HepG2 (cell line): ENCODE data around the gene ECD. TPM values are rescaled to one million over a fixed set of nuclear protein-coding genes. Genes with fewer than 3 reads are reported as not detected.

Source experiments
- CHCHD3 ChIP-seq: sonication (generic); formaldehyde crosslinking; IDR thresholded peaks from 2 replicates; pipeline ENCODE4 v1.8.0; 2022; ENCODE audit warnings: mild to moderate bottlenecking, missing genetic modification reagents, moderate library complexity
- CHD2 ChIP-seq: IDR thresholded peaks from 2 replicates; pipeline ENCODE4 v1.6.1; 2011; ENCODE audit warnings: low read depth, low read length, improper control_type of control experiment
- DPF2 ChIP-seq: sonication (generic); formaldehyde crosslinking; IDR thresholded peaks from 2 replicates; pipeline ENCODE4 v1.4.0; 2020; ENCODE audit warnings: mild to moderate bottlenecking, low read depth, missing genetic modification reagents, borderline replicate concordance
- FLYWCH1 ChIP-seq: sonication (generic); formaldehyde crosslinking; IDR thresholded peaks from 2 replicates; pipeline ENCODE4 v1.8.1; 2023; ENCODE audit warnings: mild to moderate bottlenecking, missing genetic modification reagents
- FOXA3 ChIP-seq: IDR thresholded peaks from 2 replicates; pipeline ENCODE4 v1.6.1; 2016; ENCODE audit warnings: missing genetic modification reagents, missing compliant biosample characterization
- FOXJ3 ChIP-seq: sonication (generic); formaldehyde crosslinking; IDR thresholded peaks from 2 replicates; pipeline ENCODE4 v1.4.0; 2020; ENCODE audit warnings: missing genetic modification reagents, mild to moderate bottlenecking, borderline replicate concordance
- HNRNPL ChIP-seq: fragments of 200-400 bp; formaldehyde crosslinking; IDR thresholded peaks from 2 replicates; pipeline ENCODE4 v1.6.1; 2017; ENCODE audit warnings: mild to moderate bottlenecking, low read depth, low read length
- HOXA5 ChIP-seq: sonication (generic); formaldehyde crosslinking; IDR thresholded peaks from 2 replicates; pipeline ENCODE4 v1.4.0; 2020; ENCODE audit warnings: missing genetic modification reagents
- NFKBIZ ChIP-seq: IDR thresholded peaks from 2 replicates; pipeline ENCODE4 v1.6.1; 2018; ENCODE audit warnings: missing genetic modification reagents, missing compliant biosample characterization
- NR2C2 ChIP-seq: sonication (generic); formaldehyde crosslinking; IDR thresholded peaks from 2 replicates; pipeline ENCODE4 v1.4.0; 2020; ENCODE audit warnings: missing genetic modification reagents, mild to moderate bottlenecking, moderate library complexity, borderline replicate concordance
- PAF1 ChIP-seq: IDR thresholded peaks from 2 replicates; pipeline ENCODE4 v1.6.1; 2016; ENCODE audit warnings: missing genetic modification reagents, missing compliant biosample characterization
- POLR2AphosphoS5 ChIP-seq: IDR thresholded peaks from 2 replicates; pipeline ENCODE4 v1.6.1; 2012; ENCODE audit warnings: low read depth, low read length
- RAD21 ChIP-seq: fragments of 450-650 bp; formaldehyde crosslinking; IDR thresholded peaks from 2 replicates; pipeline ENCODE4 v1.5.0; 2020; ENCODE audit warnings: mild to moderate bottlenecking
- SMAD9 ChIP-seq: sonication (generic); formaldehyde crosslinking; IDR thresholded peaks from 2 replicates; pipeline ENCODE4 v1.5.1; 2020; ENCODE audit warnings: mild to moderate bottlenecking, missing genetic modification reagents
- TBX2 ChIP-seq: sonication (generic); formaldehyde crosslinking; IDR thresholded peaks from 2 replicates; pipeline ENCODE4 v1.5.0; 2020; ENCODE audit warnings: missing genetic modification reagents, mild to moderate bottlenecking, borderline replicate concordance
- ZFP36L1 ChIP-seq: sonication (generic); formaldehyde crosslinking; IDR thresholded peaks from 2 replicates; pipeline ENCODE4 v1.8.0; 2022; ENCODE audit warnings: mild to moderate bottlenecking, missing genetic modification reagents, moderate library complexity
- ZGPAT ChIP-seq: IDR thresholded peaks from 2 replicates; pipeline ENCODE4 v1.6.1; 2016; ENCODE audit warnings: mild to moderate bottlenecking
- ZNF20 ChIP-seq: sonication (generic); formaldehyde crosslinking; IDR thresholded peaks from 2 replicates; pipeline ENCODE4 v1.4.0; 2020; ENCODE audit warnings: mild to moderate bottlenecking, moderate library complexity, missing genetic modification reagents
- ZNF557 ChIP-seq: sonication (generic); formaldehyde crosslinking; IDR thresholded peaks from 2 replicates; pipeline ENCODE4 v1.4.0; 2020; ENCODE audit warnings: missing genetic modification reagents
- ZNF761 ChIP-seq: sonication (generic); formaldehyde crosslinking; conservative IDR thresholded peaks from 2 replicates; pipeline ENCODE4 v1.4.0; 2020; ENCODE audit warnings: mild to moderate bottlenecking, missing genetic modification reagents
- ZNF879 ChIP-seq: sonication (generic); formaldehyde crosslinking; IDR thresholded peaks from 2 replicates; pipeline ENCODE4 v1.8.1; 2023; ENCODE audit warnings: missing genetic modification reagents
- polyA plus RNA-seq, 8 experiments: library from polyadenylated mRNA; depleted of rRNA in 3 of 8; stranded (reverse) in 7 of 8; unstranded in 1 of 8; fragments of >200 nt; fragmentation: Illumina TruSeq in 4 of 8; extraction: Trizol in 4 of 8; gene quantifications; 2 replicates each; pipeline versions ENCODE4 v1.2.1 to v1.2.3, GENCODE V29; 2011 to 2016; ENCODE audit warnings: low read depth in 4 of 8, missing spikeins in 1 of 8, mixed read lengths in 1 of 8; ENCODE audit not compliant: insufficient read depth in 1 of 8
- total RNA-seq, 5 experiments: library from RNA; depleted of rRNA; stranded (reverse); fragments of >200 nt; fragmentation: Illumina TruSeq; extraction: Trizol; gene quantifications; 2 replicates each; pipeline ENCODE4 v1.2.3, GENCODE V29; 2016; ENCODE audit warnings: low read depth in 1 of 5
- TF ChIP-seq, protein P1 (sequence below): sonication (generic); formaldehyde crosslinking; IDR thresholded peaks from 2 replicates; pipeline ENCODE4 v1.4.0; 2020; ENCODE audit warnings: mild to moderate bottlenecking, missing genetic modification reagents
- TF ChIP-seq, protein P2 (sequence below): sonication (generic); formaldehyde crosslinking; IDR thresholded peaks from 2 replicates; pipeline ENCODE4 v1.5.0; 2020; ENCODE audit warnings: mild to moderate bottlenecking, missing genetic modification reagents

ECD gene
- total and polyA plus RNA-seq, 2 of the 13 experiments (the other 11 are each of a cell fraction or from before 2014, with no cell fraction given) = 21.5 to 27.6 TPM

GRCh38 chr10:73131913-73132686 lies 35.7 kb downstream of the ECD start (continued):
- TF ChIP-seq, protein P1, sequence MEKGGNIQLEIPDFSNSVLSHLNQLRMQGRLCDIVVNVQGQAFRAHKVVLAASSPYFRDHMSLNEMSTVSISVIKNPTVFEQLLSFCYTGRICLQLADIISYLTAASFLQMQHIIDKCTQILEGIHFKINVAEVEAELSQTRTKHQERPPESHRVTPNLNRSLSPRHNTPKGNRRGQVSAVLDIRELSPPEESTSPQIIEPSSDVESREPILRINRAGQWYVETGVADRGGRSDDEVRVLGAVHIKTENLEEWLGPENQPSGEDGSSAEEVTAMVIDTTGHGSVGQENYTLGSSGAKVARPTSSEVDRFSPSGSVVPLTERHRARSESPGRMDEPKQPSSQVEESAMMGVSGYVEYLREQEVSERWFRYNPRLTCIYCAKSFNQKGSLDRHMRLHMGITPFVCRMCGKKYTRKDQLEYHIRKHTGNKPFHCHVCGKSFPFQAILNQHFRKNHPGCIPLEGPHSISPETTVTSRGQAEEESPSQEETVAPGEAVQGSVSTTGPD (CRISPR knock-in tag) = no peak
- TF ChIP-seq RAD21 (CRISPR knock-in tag) = 0 out of 2 replicates have a peak, but pooled peaks have one; percentile 14
- peak; percentile 89 for TF ChIP-seq TBX2 (CRISPR knock-in tag)
- no peak for TF ChIP-seq ZFP36L1 (CRISPR knock-in tag)
- no peak for TF ChIP-seq ZNF20
- no peak for TF ChIP-seq ZNF879 (CRISPR knock-in tag)
- no peak for TF ChIP-seq PAF1 (CRISPR knock-in tag)
- peak; percentile 54; the same call in 1 of the 2 replicates for TF ChIP-seq NFKBIZ
- TF ChIP-seq, protein P2, sequence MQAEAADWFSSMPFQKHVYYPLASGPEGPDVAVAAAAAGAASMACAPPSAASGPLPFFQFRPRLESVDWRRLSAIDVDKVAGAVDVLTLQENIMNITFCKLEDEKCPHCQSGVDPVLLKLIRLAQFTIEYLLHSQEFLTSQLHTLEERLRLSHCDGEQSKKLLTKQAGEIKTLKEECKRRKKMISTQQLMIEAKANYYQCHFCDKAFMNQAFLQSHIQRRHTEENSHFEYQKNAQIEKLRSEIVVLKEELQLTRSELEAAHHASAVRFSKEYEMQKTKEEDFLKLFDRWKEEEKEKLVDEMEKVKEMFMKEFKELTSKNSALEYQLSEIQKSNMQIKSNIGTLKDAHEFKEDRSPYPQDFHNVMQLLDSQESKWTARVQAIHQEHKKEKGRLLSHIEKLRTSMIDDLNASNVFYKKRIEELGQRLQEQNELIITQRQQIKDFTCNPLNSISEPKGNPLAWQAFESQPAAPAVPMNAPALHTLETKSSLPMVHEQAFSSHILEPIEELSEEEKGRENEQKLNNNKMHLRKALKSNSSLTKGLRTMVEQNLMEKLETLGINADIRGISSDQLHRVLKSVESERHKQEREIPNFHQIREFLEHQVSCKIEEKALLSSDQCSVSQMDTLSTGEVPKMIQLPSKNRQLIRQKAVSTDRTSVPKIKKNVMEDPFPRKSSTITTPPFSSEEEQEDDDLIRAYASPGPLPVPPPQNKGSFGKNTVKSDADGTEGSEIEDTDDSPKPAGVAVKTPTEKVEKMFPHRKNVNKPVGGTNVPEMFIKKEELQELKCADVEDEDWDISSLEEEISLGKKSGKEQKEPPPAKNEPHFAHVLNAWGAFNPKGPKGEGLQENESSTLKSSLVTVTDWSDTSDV (CRISPR knock-in tag) = no peak
- TF ChIP-seq CHCHD3 (CRISPR knock-in tag) = no peak
- peak; percentile 93 for TF ChIP-seq ZGPAT
- no peak for TF ChIP-seq HNRNPL
- peak; percentile 82 for TF ChIP-seq DPF2 (CRISPR knock-in tag)
- TF ChIP-seq ZNF557 = no peak
- no peak for TF ChIP-seq SMAD9 (CRISPR knock-in tag)
- TF ChIP-seq NR2C2 = peak; percentile 41
- TF ChIP-seq FOXA3 = peak; percentile 96
- TF ChIP-seq POLR2AphosphoS5 = no peak
- TF ChIP-seq ZNF761 (CRISPR knock-in tag) = no peak
- peak; percentile 73 for TF ChIP-seq HOXA5 (CRISPR knock-in tag)
- TF ChIP-seq CHD2 = no peak
- peak; percentile 93; the same call in 1 of the 2 replicates for TF ChIP-seq FOXJ3 (CRISPR knock-in tag)
- no peak for TF ChIP-seq FLYWCH1 (CRISPR knock-in tag)
